Measurements from ENCODE around the gene SPNS2. TPM values are rescaled to one million over a fixed set of nuclear protein-coding genes. Genes with fewer than 3 reads are reported as not detected.

SPNS2 gene
- total RNA-seq, 1 experiment from 2014 or later, result 0.33 TPM

- no peak overlapping the region for H2BK120ac ChIP-seq (ENCODE audit: low read depth, low read length, poor library complexity, severe bottlenecking)
- H3T11ph ChIP-seq (ENCODE audit: low read length), result no peak overlapping the region
- peaks cover 69% of the 10 kb centered on the region for H3K27me3 Mint-ChIP-seq (ENCODE audit: low read depth)
- no peak overlapping the region for H2BK5ac ChIP-seq (ENCODE audit: insufficient read length, low read length)
- no peak overlapping the region for H2BK20ac ChIP-seq (ENCODE audit: low read depth, low read length, poor library complexity, severe bottlenecking)
- no peak for DNase-seq
- H4K5ac ChIP-seq (ENCODE audit: insufficient read length, low read depth, low read length), result no peak overlapping the region
- H2BK12ac ChIP-seq (ENCODE audit: insufficient read length, low read depth, low read length), result no peak overlapping the region
- no peaks in the 10 kb centered on the region for H3K79me2 ChIP-seq (ENCODE audit: insufficient read depth, low read length)
- H3K56ac ChIP-seq (ENCODE audit: insufficient read length, low read depth, low read length), result no peak overlapping the region
- no CpG with 5 or more reads among the region's 33 CpGs for WGBS (ENCODE audit: extremely low coverage, insufficient read length, low lambda C conversion rate)
- no peak overlapping the region for H3K27ac Mint-ChIP-seq
- H3K14ac ChIP-seq (ENCODE audit: insufficient read depth, low read length), result no peak overlapping the region; the same call in 1 of the 2 replicates
- H3K9me3 Mint-ChIP-seq, result no peaks in the 10 kb centered on the region
- TF ChIP-seq CTCF (conservative IDR thresholded peaks at IDR 0.05), result no peak
- H3K4ac ChIP-seq (ENCODE audit: low read depth, low read length), result no peak overlapping the region
- H3K4me1 Mint-ChIP-seq, result peaks cover 19 to 20% of the 10 kb centered on the region in 2 experiments
- H3K79me1 ChIP-seq (ENCODE audit: insufficient read depth, low read depth, low read length, poor library complexity, severe bottlenecking), result no peaks in the 10 kb centered on the region
- H2BK15ac ChIP-seq (ENCODE audit: low read depth, low read length), result no peak overlapping the region
- no peak overlapping the region for H2AK5ac ChIP-seq (ENCODE audit: insufficient read length, low read length)
- no peak overlapping the region for H3K4me2 ChIP-seq (ENCODE audit: insufficient read depth, insufficient read length, low read length)
- H3K4me3 Mint-ChIP-seq, result no peak overlapping the region
- H4K8ac ChIP-seq (replicated peaks; ENCODE audit: insufficient read length, low read depth, low read length), result no peak overlapping the region
- no peaks in the 10 kb centered on the region; the same call in 1 of the 2 replicates for H3K4me1 ChIP-seq (ENCODE audit: insufficient read depth, low read length)
- no peak overlapping the region for H2AFZ ChIP-seq (ENCODE audit: low read length)
- peaks cover 0 to 10% (median 4%) of the 10 kb centered on the region in 3 experiments; a peak in 4 of 7 replicates for H3K36me3 Mint-ChIP-seq (ENCODE audit: insufficient read depth in 1 of 3, low read depth in 3 of 3)
- no peak overlapping the region for H3K23ac ChIP-seq (ENCODE audit: insufficient read length, low read depth, low read length)
- H3K18ac ChIP-seq (ENCODE audit: insufficient read length, low read depth, low read length), result no peak overlapping the region
- H3K9ac ChIP-seq (ENCODE audit: extremely low read depth, insufficient read length, low read length), result no peak overlapping the region
- no peaks in the 10 kb centered on the region for H3K9me3 ChIP-seq (ENCODE audit: control insufficient read depth, low read depth, low read length)
- peaks cover 3% of the 10 kb centered on the region; the same call in 1 of the 2 replicates for H3K27me3 ChIP-seq (ENCODE audit: insufficient read depth, low read length)
- no peaks in the 10 kb centered on the region for H3K23me2 ChIP-seq (ENCODE audit: insufficient read length, low read depth, low read length, poor library complexity, severe bottlenecking)
- peaks cover 3% of the 10 kb centered on the region for H4K20me1 ChIP-seq (ENCODE audit: control insufficient read depth, insufficient read depth, insufficient read length)
- H4K91ac ChIP-seq (ENCODE audit: insufficient read length, low read depth, low read length), result no peak overlapping the region
- no peak overlapping the region for H3K27ac ChIP-seq (ENCODE audit: insufficient read length, low read depth, low read length)
Observed at GRCh38 chr17:4532860-4533522, 34.3 kb downstream of the SPNS2 start.
